HG03575 (cell line): ENCODE data around the gene PRDM10.
"Not testable (repeated sequence)": the region's sequence is repeated elsewhere in the genome, so short reads cannot be mapped to it uniquely, and the experiment has no call there.

Experiments used
- ATAC-seq: cut with Tn5 transposase; IDR thresholded peaks from one replicate; pipeline ENCODE4 v1.9.1; 2021; ENCODE audit not compliant: unreplicated experiment, insufficient number of reproducible peaks, low FRiP score; ENCODE audit errors: extremely low read depth

PRDM10 gene

GRCh38 chr11:129980086-129980485 is 22.5 kb downstream of the PRDM10 start:
- no peak for ATAC-seq

GRCh38 chr11:129979046-129979605 is 23.5 kb downstream of the PRDM10 start:
- no peak for ATAC-seq

GRCh38 chr11:129978447-129978846 is 24.2 kb downstream of the PRDM10 start:
- ATAC-seq, result no peak

GRCh38 chr11:129976328-129976727 is 26.3 kb downstream of the PRDM10 start:
- no peak for ATAC-seq

GRCh38 chr11:129975543-129975942 is 27.1 kb downstream of the PRDM10 start:
- ATAC-seq, result no peak

GRCh38 chr11:129974672-129975071 is 28.0 kb downstream of the PRDM10 start:
- ATAC-seq, result no peak

- ATAC-seq, result no peak
These were observed 28.4 kb downstream of the PRDM10 start for GRCh38 chr11:129974237-129974636.

GRCh38 chr11:129973809-129974208 is 28.8 kb downstream of the PRDM10 start:
- ATAC-seq, result no peak

GRCh38 chr11:129973068-129973467 is 29.6 kb downstream of the PRDM10 start:
- no peak for ATAC-seq

- ATAC-seq, result no peak
These were observed 30.0 kb downstream of the PRDM10 start for GRCh38 chr11:129972611-129973010.

- not testable (repeated sequence) for ATAC-seq
These were observed 30.8 kb downstream of the PRDM10 start for GRCh38 chr11:129971856-129972255.

- ATAC-seq, result no peak
These were observed 32.7 kb downstream of the PRDM10 start for GRCh38 chr11:129969920-129970319.

- no peak for ATAC-seq
These were observed 33.8 kb downstream of the PRDM10 start for GRCh38 chr11:129968591-129969419.

GRCh38 chr11:129967996-129968395 is 34.6 kb downstream of the PRDM10 start:
- ATAC-seq, result no peak

GRCh38 chr11:129965248-129965647 is 37.4 kb downstream of the PRDM10 start:
- no peak for ATAC-seq

GRCh38 chr11:129960216-129961214 is 42.1 kb downstream of the PRDM10 start:
- peak; percentile 70 for ATAC-seq

- ATAC-seq, result no peak
These were observed 42.9 kb downstream of the PRDM10 start for GRCh38 chr11:129959687-129960086.

GRCh38 chr11:129955282-129955681 is 47.4 kb downstream of the PRDM10 start:
- no peak for ATAC-seq

GRCh38 chr11:129954703-129955102 is 47.9 kb downstream of the PRDM10 start:
- ATAC-seq, result not testable (repeated sequence)
